Hematopoietic multipotent progenitor cell treated with erythropoietin and hydrocortisone succinate and interleukin-3 and kit ligand, for 15 days (in vitro differentiated cells): ENCODE results near the gene DOCK9.
"Not testable (repeated sequence)": the region's sequence is repeated elsewhere in the genome, so short reads cannot be mapped to it uniquely, and the experiment has no call there.

Experiments
- DNase-seq: peaks from one replicate; pipeline ENCODE4 v3.0.0-alpha.2; 2015; ENCODE audit warnings: low spot score

Gene DOCK9

GRCh38 chr13:98773921-98774320 is 203.9 kb downstream of the DOCK9 start:
- no peak for DNase-seq

GRCh38 chr13:98772794-98773452 is 204.9 kb downstream of the DOCK9 start:
- no peak for DNase-seq

GRCh38 chr13:98771838-98772611 is 205.8 kb downstream of the DOCK9 start:
- DNase-seq, result no peak

GRCh38 chr13:98769736-98770135 is 208.1 kb downstream of the DOCK9 start:
- DNase-seq, result no peak

- no peak for DNase-seq
Observed at GRCh38 chr13:98768522-98768921, 209.3 kb downstream of the DOCK9 start.

GRCh38 chr13:98766697-98767096 is 211.2 kb downstream of the DOCK9 start:
- DNase-seq, result no peak

GRCh38 chr13:98765996-98766519 is 211.8 kb downstream of the DOCK9 start:
- no peak for DNase-seq

- no peak for DNase-seq
Observed at GRCh38 chr13:98761986-98762616, 215.8 kb downstream of the DOCK9 start.

- no peak for DNase-seq
Observed at GRCh38 chr13:98761126-98761985, 216.5 kb downstream of the DOCK9 start.

- no peak for DNase-seq
Observed at GRCh38 chr13:98755729-98756128, 222.1 kb downstream of the DOCK9 start.

- DNase-seq, result no peak
Observed at GRCh38 chr13:98755116-98755515, 222.7 kb downstream of the DOCK9 start.

- DNase-seq, result not testable (repeated sequence)
Observed at GRCh38 chr13:98754468-98754867, 223.4 kb downstream of the DOCK9 start.

GRCh38 chr13:98752467-98753290 is 225.2 kb downstream of the DOCK9 start, which contains the start of gene SLC15A1:
SLC15A1 (minus strand) TSS chr13:98752672; CDS start chr13:98752598, 74 bp downstream.
- no peak for DNase-seq

- no peak for DNase-seq
Observed at GRCh38 chr13:98751861-98752466, 225.9 kb downstream of the DOCK9 start.

GRCh38 chr13:98751367-98751782 is 226.5 kb downstream of the DOCK9 start:
- DNase-seq, result no peak

- no peak for DNase-seq
Observed at GRCh38 chr13:98749501-98749900, 228.4 kb downstream of the DOCK9 start.

GRCh38 chr13:98746968-98747367 is 230.9 kb downstream of the DOCK9 start:
- no peak for DNase-seq
